GM18507 (cell line): ENCODE measurements around the gene ZNF407.

ENCODE experiments used
- DNase-seq: peaks from one replicate; pipeline ENCODE4 v3.0.0; 2011; ENCODE audit warnings: low read depth; ENCODE audit not compliant: insufficient read length; ENCODE audit errors: extremely low spot score
- FAIRE-seq: peaks from 2 replicates; lab custom pipeline; 2011; peaks lifted over from hg19 to GRCh38; lab: Jason Lieb, UNC

Gene ZNF407

DNA sequence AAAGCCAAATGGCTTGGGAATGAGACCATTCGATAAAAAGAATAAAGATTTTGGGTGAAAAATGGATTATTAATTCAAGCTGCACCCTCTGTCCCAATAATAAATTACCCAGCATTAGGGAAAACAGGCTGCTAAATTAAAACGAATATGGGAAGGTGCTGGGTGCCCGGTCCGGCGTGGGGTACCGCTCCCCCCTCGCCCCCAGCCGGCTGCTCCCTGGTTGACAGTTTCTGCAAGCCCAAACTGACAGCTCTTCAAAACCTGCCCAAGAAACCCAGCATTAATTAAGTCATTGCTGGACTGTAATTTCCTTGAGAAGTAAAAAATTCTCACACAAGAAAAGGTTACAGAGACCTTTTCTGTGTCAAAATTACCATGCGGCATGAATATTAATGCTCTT is 512.6 kb downstream of the ZNF407 start:
- no peak for FAIRE-seq

DNA sequence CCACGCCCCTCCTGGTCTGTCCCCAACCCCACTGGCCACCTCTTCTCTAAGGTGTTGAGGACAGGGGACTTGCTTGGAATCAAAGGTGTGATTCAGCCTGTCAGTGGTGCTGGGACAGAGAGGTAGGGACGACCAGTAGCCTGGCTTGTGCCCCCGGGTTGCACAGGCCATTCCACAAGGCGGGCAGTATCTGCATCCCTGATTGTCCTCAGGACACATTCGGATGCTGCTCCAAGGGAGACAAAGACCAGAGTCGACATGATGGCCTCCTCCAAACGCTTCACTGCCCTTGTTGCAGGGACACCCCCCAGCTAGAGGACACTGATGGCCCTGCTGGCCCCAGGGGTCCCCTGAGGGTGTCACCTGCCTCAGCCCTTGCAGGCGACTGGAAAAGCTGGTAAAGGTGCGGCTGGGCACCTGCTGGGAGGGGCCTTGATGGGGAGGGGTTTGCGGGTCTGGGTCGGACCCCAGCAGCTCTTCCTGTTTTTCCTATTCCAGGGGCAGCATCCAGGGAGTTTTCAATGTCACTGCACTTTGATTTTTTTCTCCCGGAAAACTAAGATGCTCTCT is 513.3 kb downstream of the ZNF407 start:
- FAIRE-seq, result no peak
- no peak for DNase-seq

More for the DNA sequence above, 512.6 kb downstream of the ZNF407 start:
- DNase-seq, result no peak

- DNase-seq, result no peak
- FAIRE-seq, result no peak
These were observed 514.1 kb downstream of the ZNF407 start for GRCh38 chr18:75111760-75112159.

DNA sequence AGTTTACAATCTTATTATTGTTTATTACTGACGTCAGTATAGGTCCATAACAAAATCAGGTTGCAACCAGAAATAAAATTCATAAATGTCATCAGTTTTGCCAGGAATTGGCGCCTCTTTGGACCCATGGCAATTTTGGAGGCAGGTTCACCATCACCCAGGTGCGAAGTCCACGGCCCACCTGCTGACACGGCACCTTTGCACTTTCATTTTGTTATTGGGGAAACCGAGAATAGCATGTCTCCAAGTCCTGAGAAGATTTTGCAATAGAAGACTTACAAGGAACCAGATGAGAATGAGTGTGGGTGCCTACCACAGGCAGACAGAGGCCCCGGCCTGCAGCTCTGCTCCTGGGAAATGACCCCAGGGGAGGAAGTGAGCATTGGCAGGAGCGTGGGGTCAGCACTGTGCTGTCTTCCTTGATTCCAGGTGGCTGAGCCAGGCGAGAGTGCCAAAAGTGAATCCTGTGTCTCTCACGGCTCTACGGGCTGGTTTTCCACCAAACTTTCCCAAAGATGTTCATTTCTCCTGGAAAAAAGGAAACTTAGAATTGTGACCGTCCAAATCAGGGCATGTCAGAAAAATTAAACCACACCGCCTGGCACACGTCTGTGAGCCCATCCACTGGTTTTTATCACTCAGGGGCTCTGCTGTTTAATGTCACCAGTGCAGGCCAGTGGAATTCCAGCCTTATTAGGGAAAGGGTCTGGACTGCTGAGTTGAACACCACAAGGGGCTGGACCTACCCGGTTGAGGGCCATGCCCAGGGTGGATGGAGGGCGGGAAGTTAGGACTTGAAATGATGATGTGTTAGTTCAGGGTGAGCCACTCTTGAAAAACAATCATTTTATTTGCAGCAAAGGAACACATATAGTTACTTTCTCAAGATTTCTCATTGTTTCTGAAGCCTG is 514.8 kb downstream of the ZNF407 start:
- DNase-seq, result no peak
- FAIRE-seq, result no peak

DNA sequence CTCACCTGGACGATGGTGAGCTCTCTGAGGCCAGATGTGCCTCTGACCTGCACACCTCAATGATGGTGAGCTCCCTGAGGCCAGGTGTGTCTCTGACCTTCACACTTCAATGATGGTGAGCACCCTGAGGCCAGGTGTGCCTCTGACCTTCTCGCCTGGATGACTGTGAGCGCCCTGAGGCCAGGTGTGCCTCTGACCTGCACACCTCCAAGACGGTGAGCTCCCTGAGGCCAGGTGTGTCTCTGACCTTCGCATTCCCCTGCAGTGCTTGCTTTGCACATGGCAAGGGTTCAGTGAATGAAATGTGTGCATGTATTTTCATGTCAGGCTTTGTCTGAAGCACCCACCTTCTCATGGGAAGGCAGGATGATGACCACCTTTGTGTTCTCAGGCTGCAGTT is 515.8 kb downstream of the ZNF407 start:
- no peak for DNase-seq
- no peak for FAIRE-seq

GRCh38 chr18:75114231-75114764 is 516.6 kb downstream of the ZNF407 start:
- DNase-seq (no peak), FAIRE-seq (no peak)
